H9 (cell line): ENCODE results near the gene MYO1D. TPM values are rescaled to one million over a fixed set of nuclear protein-coding genes. Genes with fewer than 3 reads are reported as not detected.

Source experiments
- DNase-seq: peaks from one replicate; pipeline ENCODE4 v3.0.0-alpha.2; 2017
- H2AFZ ChIP-seq: one replicate; pipeline ENCODE4 v1.6.1; 2013; ENCODE audit warnings: mild to moderate bottlenecking, low read length, control low read depth, moderate library complexity
- H2AK5ac ChIP-seq: 2 replicates; pipeline ENCODE4 v1.6.1; 2013; ENCODE audit warnings: low read length, control low read depth, mixed read lengths; ENCODE audit not compliant: insufficient read length
- H2BK120ac ChIP-seq: one replicate; pipeline ENCODE4 v1.6.1; 2013; ENCODE audit warnings: low read depth, mild to moderate bottlenecking, low read length, control low read depth, inconsistent platforms; ENCODE audit not compliant: poor library complexity, severe bottlenecking
- H2BK12ac ChIP-seq: 2 replicates; pipeline ENCODE4 v1.6.1; 2013; ENCODE audit warnings: low read length, control low read depth, mixed read lengths, low read depth; ENCODE audit not compliant: insufficient read length
- H2BK15ac ChIP-seq: 2 replicates; pipeline ENCODE4 v1.6.1; 2013; ENCODE audit warnings: low read depth, low read length, control low read depth
- H2BK20ac ChIP-seq: one replicate; pipeline ENCODE4 v1.6.1; 2013; ENCODE audit warnings: low read depth, mild to moderate bottlenecking, low read length, control low read depth, inconsistent platforms; ENCODE audit not compliant: poor library complexity, severe bottlenecking
- H2BK5ac ChIP-seq: 2 replicates; pipeline ENCODE4 v1.6.1; 2013; ENCODE audit warnings: low read length, control low read depth, mixed read lengths; ENCODE audit not compliant: insufficient read length
- H3K14ac ChIP-seq: 2 replicates; pipeline ENCODE4 v1.6.1; 2013; ENCODE audit warnings: low read length, control low read depth; ENCODE audit not compliant: insufficient read depth
- H3K18ac ChIP-seq: 2 replicates; pipeline ENCODE4 v1.6.1; 2013; ENCODE audit warnings: low read depth, mild to moderate bottlenecking, mixed read lengths, low read length, control low read depth; ENCODE audit not compliant: insufficient read length
- H3K23ac ChIP-seq: 2 replicates; pipeline ENCODE4 v1.6.1; 2013; ENCODE audit warnings: low read length, control low read depth, mixed read lengths, low read depth; ENCODE audit not compliant: insufficient read length
- H3K23me2 ChIP-seq: 2 replicates; pipeline ENCODE4 v1.6.1; 2013; ENCODE audit warnings: low read depth, mild to moderate bottlenecking, mixed read lengths, low read length, control low read depth; ENCODE audit not compliant: insufficient read length, poor library complexity, severe bottlenecking
- H3K27ac ChIP-seq: 2 replicates; pipeline ENCODE4 v1.5.1; 2013; ENCODE audit warnings: low read length, control low read depth, mixed read lengths, low read depth; ENCODE audit not compliant: insufficient read length
- H3K27me3 ChIP-seq: 2 replicates; pipeline ENCODE4 v1.6.1; 2013; ENCODE audit warnings: low read length, control low read depth, inconsistent platforms; ENCODE audit not compliant: insufficient read depth
- H3K4ac ChIP-seq: 2 replicates; pipeline ENCODE4 v1.6.1; 2013; ENCODE audit warnings: low read depth, mild to moderate bottlenecking, control low read depth, inconsistent platforms, low read length, moderate library complexity
- H3K4me1 ChIP-seq: 2 replicates; pipeline ENCODE4 v1.6.1; 2013; ENCODE audit warnings: low read length, control low read depth, inconsistent platforms; ENCODE audit not compliant: insufficient read depth
- H3K4me2 ChIP-seq: 2 replicates; pipeline ENCODE4 v1.6.1; 2013; ENCODE audit warnings: low read length, control low read depth, mixed read lengths; ENCODE audit not compliant: insufficient read length, insufficient read depth
- H3K56ac ChIP-seq: 2 replicates; pipeline ENCODE4 v1.6.1; 2013; ENCODE audit warnings: low read depth, mild to moderate bottlenecking, mixed read lengths, low read length, control low read depth; ENCODE audit not compliant: insufficient read length
- H3K79me1 ChIP-seq: 2 replicates; pipeline ENCODE4 v1.6.1; 2013; ENCODE audit warnings: low read depth, mild to moderate bottlenecking, moderate library complexity, low read length, control low read depth, inconsistent platforms; ENCODE audit not compliant: insufficient read depth, poor library complexity, severe bottlenecking
- H3K79me2 ChIP-seq: 2 replicates; pipeline ENCODE4 v1.6.1; 2013; ENCODE audit warnings: low read length, control low read depth, inconsistent platforms; ENCODE audit not compliant: insufficient read depth
- H3K9ac ChIP-seq: 2 replicates; pipeline ENCODE4 v1.6.1; 2013; ENCODE audit warnings: low read length, control low read depth, mixed read lengths; ENCODE audit not compliant: insufficient read length; ENCODE audit errors: extremely low read depth
- H3K9me3 ChIP-seq: one replicate; pipeline ENCODE4 v1.6.1; 2013; ENCODE audit warnings: low read depth, low read length, inconsistent platforms; ENCODE audit not compliant: control insufficient read depth
- H3T11ph ChIP-seq: one replicate; pipeline ENCODE4 v1.6.1; 2013; ENCODE audit warnings: mild to moderate bottlenecking, low read length, control low read depth, inconsistent platforms
- H4K20me1 ChIP-seq: one replicate; pipeline ENCODE4 v1.6.1; 2013; ENCODE audit not compliant: control insufficient read depth, insufficient read length, insufficient read depth
- H4K5ac ChIP-seq: 2 replicates; pipeline ENCODE4 v1.6.1; 2013; ENCODE audit warnings: low read depth, mild to moderate bottlenecking, mixed read lengths, low read length, control low read depth; ENCODE audit not compliant: insufficient read length
- H4K8ac ChIP-seq: replicated peaks from 2 replicates; pipeline ENCODE4 v1.6.1; 2013; ENCODE audit warnings: low read length, control low read depth, mixed read lengths, low read depth; ENCODE audit not compliant: insufficient read length
- H4K91ac ChIP-seq: 2 replicates; pipeline ENCODE4 v1.6.1; 2013; ENCODE audit warnings: low read depth, mild to moderate bottlenecking, moderate library complexity, mixed read lengths, low read length, control low read depth; ENCODE audit not compliant: insufficient read length
- H3K27ac Mint-ChIP-seq, 3 experiments: 2 replicates in 2 of 3; 3 replicates in 1 of 3; pipeline ENCODE4 v1.8.0; 2020 to 2021; ENCODE audit warnings: mixed read lengths in 3 of 3, mild to moderate bottlenecking in 1 of 3, moderate library complexity in 1 of 3
- H3K27me3 Mint-ChIP-seq: 2 replicates; pipeline ENCODE4 v1.8.0; 2021; ENCODE audit warnings: low read depth, mild to moderate bottlenecking, moderate library complexity, mixed read lengths
- H3K36me3 Mint-ChIP-seq, 3 experiments: 2 replicates in 2 of 3; 3 replicates in 1 of 3; pipeline ENCODE4 v1.8.0; 2020 to 2021; ENCODE audit warnings: low read depth in 3 of 3, mixed read lengths in 3 of 3; ENCODE audit not compliant: insufficient read depth in 1 of 3
- H3K4me1 Mint-ChIP-seq, 2 experiments: 2 replicates each; pipeline ENCODE4 v1.8.0; 2020; ENCODE audit warnings: mixed read lengths in 2 of 2
- H3K4me3 Mint-ChIP-seq, 2 experiments: 2 replicates in 1 of 2; 3 replicates in 1 of 2; pipeline ENCODE4 v1.8.0; 2020 to 2021; ENCODE audit warnings: mild to moderate bottlenecking in 2 of 2, mixed read lengths in 2 of 2, moderate library complexity in 1 of 2
- H3K9me3 Mint-ChIP-seq, 2 experiments: 2 replicates in 1 of 2; 3 replicates in 1 of 2; pipeline ENCODE4 v1.8.0; 2020; ENCODE audit warnings: mild to moderate bottlenecking in 2 of 2, mixed read lengths in 2 of 2, moderate library complexity in 1 of 2
- WGBS: extraction: QIAGEN DNeasy Blood & Tissue Kit; methylation state at CpG from one replicate; pipeline ENCODE4 v1.1.7; 2013; ENCODE audit warnings: missing lambda C conversion rate, low lambda C conversion rate, mixed read lengths; ENCODE audit not compliant: insufficient read length; ENCODE audit errors: extremely low coverage; 5-methylcytosine and 5-hydroxymethylcytosine counted together
- total RNA-seq: library from RNA; stranded (reverse); gene quantifications from 2 replicates; pipeline ENCODE4 v1.2.1, GENCODE V29; 2021
- TF ChIP-seq, protein P1 (sequence below): fragments of 200-600 bp; sonication (generic); conservative IDR thresholded peaks from 3 replicates; pipeline ENCODE4 v1.8.0; 2021; ENCODE audit warnings: antibody characterized with exemption, mild to moderate bottlenecking

MYO1D gene
- total RNA-seq, 1 experiment from 2014 or later = 19.0 TPM

DNA sequence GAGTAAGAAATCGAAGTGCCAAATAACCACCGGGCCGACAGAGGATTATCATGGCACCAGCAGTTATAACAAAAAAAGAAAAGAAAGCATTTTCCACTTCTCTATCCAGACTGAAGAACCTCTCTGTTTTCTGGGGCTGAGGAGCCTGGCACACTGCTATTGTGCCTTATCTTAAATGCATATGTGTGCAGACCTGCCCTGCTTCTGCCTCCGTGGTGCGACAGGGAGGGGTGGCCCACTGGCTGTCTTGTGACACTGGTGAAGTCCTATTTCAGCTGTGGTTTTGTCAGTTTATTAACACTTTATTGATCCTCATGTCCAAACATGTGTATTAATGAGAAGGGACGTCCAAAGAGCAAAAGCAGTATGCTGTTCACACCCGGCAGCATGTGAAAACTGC lies 334.7 kb downstream of the MYO1D start:
- TF ChIP-seq, protein P1, sequence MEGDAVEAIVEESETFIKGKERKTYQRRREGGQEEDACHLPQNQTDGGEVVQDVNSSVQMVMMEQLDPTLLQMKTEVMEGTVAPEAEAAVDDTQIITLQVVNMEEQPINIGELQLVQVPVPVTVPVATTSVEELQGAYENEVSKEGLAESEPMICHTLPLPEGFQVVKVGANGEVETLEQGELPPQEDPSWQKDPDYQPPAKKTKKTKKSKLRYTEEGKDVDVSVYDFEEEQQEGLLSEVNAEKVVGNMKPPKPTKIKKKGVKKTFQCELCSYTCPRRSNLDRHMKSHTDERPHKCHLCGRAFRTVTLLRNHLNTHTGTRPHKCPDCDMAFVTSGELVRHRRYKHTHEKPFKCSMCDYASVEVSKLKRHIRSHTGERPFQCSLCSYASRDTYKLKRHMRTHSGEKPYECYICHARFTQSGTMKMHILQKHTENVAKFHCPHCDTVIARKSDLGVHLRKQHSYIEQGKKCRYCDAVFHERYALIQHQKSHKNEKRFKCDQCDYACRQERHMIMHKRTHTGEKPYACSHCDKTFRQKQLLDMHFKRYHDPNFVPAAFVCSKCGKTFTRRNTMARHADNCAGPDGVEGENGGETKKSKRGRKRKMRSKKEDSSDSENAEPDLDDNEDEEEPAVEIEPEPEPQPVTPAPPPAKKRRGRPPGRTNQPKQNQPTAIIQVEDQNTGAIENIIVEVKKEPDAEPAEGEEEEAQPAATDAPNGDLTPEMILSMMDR = no peak
- Histone ChIP-seq H3K9ac (no peak overlapping the region), H3K4me1 (peaks cover 3% of the 10 kb centered on the region; the same call in 1 of the 2 replicates), H4K5ac (no peak overlapping the region), H3K4ac (no peak overlapping the region; the same call in 1 of the 2 replicates), H3K9me3 (no peaks in the 10 kb centered on the region), H4K20me1 (no peaks in the 10 kb centered on the region), H4K8ac (no peak overlapping the region), H3K23ac (no peak overlapping the region), H3K79me1 (no peaks in the 10 kb centered on the region), H3K27me3 (no peaks in the 10 kb centered on the region), H2BK20ac (no peak overlapping the region), H2AK5ac (no peak overlapping the region), H3K27ac (no peak overlapping the region), H4K91ac (no peak overlapping the region), H2BK5ac (no peak overlapping the region), H3K14ac (no peak overlapping the region), H3T11ph (no peak overlapping the region), H2BK120ac (no peak overlapping the region), H3K4me2 (no peak overlapping the region), H3K56ac (no peak overlapping the region), H3K79me2 (no peaks in the 10 kb centered on the region), H2BK12ac (no peak overlapping the region), H3K23me2 (no peaks in the 10 kb centered on the region), H2AFZ (no peak overlapping the region), H2BK15ac (no peak overlapping the region), H3K18ac (no peak overlapping the region)
- Mint-ChIP-seq H3K27ac (no peak overlapping the region), H3K9me3 (peaks cover 2 to 4% of the 10 kb centered on the region in 2 experiments; a peak in 2 of 5 replicates), H3K27me3 (no peaks in the 10 kb centered on the region), H3K4me1 (peaks cover 33 to 38% of the 10 kb centered on the region in 2 experiments), H3K4me3 (no peak overlapping the region), H3K36me3 (peaks cover 4 to 9% (median 8%) of the 10 kb centered on the region in 3 experiments; a peak in 5 of 7 replicates)
- DNase-seq = no peak
- WGBS = no CpG with 5 or more reads among the region's 7 CpGs
